ENCODE data around the gene CSNK1G3.

GRCh38 chr5:123554601-123555000, 42.6 kb downstream of the CSNK1G3 start:
- no peak for TF ChIP-seq CTCF (IDR thresholded peaks at IDR 0.05)
- TF ChIP-seq EP300 (IDR thresholded peaks at IDR 0.05), result no peak
- TF ChIP-seq JUN (IDR thresholded peaks at IDR 0.05), result no peak
- TF ChIP-seq JUNB (IDR thresholded peaks at IDR 0.05), result no peak
- TF ChIP-seq, protein P1, sequence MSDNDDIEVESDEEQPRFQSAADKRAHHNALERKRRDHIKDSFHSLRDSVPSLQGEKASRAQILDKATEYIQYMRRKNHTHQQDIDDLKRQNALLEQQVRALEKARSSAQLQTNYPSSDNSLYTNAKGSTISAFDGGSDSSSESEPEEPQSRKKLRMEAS (IDR thresholded peaks at IDR 0.05), result no peak
- TF ChIP-seq RCOR1 (IDR thresholded peaks at IDR 0.05; ENCODE audit: low read depth, low read length), result no peak
- TF ChIP-seq, protein P2, sequence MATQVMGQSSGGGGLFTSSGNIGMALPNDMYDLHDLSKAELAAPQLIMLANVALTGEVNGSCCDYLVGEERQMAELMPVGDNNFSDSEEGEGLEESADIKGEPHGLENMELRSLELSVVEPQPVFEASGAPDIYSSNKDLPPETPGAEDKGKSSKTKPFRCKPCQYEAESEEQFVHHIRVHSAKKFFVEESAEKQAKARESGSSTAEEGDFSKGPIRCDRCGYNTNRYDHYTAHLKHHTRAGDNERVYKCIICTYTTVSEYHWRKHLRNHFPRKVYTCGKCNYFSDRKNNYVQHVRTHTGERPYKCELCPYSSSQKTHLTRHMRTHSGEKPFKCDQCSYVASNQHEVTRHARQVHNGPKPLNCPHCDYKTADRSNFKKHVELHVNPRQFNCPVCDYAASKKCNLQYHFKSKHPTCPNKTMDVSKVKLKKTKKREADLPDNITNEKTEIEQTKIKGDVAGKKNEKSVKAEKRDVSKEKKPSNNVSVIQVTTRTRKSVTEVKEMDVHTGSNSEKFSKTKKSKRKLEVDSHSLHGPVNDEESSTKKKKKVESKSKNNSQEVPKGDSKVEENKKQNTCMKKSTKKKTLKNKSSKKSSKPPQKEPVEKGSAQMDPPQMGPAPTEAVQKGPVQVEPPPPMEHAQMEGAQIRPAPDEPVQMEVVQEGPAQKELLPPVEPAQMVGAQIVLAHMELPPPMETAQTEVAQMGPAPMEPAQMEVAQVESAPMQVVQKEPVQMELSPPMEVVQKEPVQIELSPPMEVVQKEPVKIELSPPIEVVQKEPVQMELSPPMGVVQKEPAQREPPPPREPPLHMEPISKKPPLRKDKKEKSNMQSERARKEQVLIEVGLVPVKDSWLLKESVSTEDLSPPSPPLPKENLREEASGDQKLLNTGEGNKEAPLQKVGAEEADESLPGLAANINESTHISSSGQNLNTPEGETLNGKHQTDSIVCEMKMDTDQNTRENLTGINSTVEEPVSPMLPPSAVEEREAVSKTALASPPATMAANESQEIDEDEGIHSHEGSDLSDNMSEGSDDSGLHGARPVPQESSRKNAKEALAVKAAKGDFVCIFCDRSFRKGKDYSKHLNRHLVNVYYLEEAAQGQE (IDR thresholded peaks at IDR 0.05), result no peak
- no peak for TF ChIP-seq NR3C1 (IDR thresholded peaks at IDR 0.05)
- no peak for TF ChIP-seq KDM1A (IDR thresholded peaks at IDR 0.05; ENCODE audit: low read depth)
- TF ChIP-seq RAD21 (conservative IDR thresholded peaks at IDR 0.05 in 1 of 2, IDR thresholded peaks at IDR 0.05 in 1 of 2), result no peak
- no peak for TF ChIP-seq PHF8 (IDR thresholded peaks at IDR 0.05; ENCODE audit: borderline replicate concordance, low read depth)

Data from A549 (cell line).